CD4-positive, alpha-beta T cell treated with Interleukin-15 for 1 hour (primary cell): ENCODE results near the gene GANC.

Experiments
- DNase-seq: peaks from one replicate; pipeline ENCODE4 v3.0.0-alpha.2; 2020

Gene GANC

DNA sequence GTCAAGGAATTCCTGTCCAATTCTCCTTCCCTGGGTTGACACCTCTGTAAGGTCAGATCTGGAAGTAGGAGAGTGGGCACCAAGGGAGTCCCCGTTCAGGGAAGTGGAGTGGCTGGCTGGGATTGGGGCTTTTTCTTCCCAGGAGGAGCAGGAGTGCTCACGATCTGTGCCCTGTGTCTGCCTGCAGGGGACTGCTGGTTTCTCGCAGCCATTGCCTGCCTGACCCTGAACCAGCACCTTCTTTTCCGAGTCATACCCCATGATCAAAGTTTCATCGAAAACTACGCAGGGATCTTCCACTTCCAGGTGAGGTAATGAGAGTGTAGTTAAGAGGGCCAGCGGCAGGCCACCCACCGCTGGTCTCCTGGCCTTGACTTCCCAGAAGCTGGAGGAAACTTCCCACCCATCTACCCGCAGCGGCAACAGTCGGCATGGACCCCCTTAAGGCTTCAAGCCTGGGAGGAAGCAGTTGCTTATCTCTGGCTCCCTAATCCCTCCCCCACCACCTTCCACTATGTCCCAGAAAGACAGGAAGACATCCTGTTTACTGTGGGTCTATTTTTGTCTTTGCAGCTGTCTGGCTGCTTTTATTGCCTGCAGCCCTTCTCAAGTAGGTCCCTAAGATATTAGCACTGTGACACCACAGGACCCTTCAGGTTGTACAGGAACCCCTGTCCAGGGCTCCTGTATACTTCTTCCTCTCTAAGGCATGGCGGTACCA lies 113.1 kb downstream of the GANC start:
- no peak for DNase-seq

DNA sequence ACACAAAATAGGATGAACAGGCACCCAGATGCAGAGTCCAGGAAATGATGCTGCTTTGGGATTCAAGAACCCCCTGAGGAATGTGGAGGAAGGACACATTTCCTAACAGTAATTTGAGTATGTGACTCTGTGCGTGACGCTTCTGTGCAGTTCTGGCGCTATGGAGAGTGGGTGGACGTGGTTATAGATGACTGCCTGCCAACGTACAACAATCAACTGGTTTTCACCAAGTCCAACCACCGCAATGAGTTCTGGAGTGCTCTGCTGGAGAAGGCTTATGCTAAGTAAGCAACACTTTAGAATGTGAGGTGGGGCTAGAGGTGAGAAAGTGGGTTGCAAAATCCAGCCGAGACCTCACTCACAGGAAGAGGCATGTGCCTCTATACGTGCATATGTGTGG lies 114.6 kb downstream of the GANC start:
- no peak for DNase-seq

DNA sequence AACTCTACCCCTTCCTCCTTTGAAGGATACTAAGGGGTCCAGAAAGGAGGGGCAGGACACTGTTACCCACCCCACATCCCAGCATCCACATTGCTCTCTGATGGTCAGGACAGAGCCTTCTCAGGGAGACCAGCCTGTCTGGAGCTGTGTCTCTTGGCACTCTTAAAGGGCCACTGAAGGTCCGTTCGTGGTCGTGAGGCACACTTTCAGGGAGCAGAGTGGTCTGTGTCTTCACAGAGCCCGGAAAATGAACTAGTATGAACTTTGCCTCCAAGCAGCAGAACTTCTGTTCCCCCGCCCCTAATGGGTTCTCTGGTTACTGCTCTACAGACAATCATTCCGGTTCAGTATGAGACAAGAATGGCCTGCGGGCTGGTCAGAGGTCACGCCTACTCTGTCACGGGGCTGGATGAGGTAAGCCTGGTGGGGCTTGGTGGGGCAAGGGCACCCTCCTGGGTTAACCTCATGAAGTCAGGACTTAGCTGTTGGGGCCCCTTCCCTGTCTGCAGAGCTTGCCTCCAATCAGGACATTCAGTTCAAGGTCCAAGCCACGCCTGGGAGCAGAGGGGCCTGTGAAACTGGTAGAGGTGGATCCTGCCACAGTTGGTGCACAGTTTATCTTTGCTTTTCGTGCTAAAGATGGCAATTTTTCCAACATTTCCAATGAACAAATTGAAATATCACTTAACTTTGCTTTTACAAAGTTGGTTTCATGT lies 119.5 kb downstream of the GANC start:
- no peak for DNase-seq

DNA sequence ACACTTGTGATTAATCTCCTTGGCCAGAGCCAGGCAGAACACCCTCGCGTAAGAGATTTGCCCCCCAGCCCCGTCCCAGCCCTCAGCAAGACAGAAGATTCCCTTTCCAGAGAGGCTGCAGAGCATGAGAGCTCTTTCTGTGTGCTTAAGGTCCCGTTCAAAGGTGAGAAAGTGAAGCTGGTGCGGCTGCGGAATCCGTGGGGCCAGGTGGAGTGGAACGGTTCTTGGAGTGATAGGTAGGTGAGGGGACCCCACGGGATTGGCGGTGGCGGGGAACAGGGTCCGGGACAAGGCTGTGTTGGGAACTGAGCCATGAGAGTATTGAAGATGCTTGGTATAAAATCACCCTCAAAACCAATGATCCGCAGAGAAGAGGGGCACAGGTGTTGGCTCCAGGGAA lies 121.1 kb downstream of the GANC start:
- DNase-seq = no peak

DNA sequence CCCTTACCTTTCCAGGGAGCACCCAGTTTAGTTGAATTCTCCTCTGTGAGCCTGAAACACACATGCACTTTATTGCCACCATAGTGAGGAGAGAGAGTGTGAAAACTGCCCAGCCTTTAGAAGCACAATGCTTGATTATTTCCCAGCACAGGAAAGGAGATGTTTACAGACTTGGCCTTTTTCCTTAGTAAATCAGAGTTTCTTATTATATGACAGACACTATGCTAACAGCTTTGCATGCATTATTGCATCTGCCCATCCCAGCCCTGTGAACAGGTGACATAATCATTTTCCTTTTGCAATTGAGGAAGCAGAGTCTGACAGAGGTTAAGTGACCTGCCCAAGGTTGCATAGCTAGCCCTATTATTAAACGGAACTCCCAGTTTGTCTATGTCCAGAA lies 122.8 kb downstream of the GANC start:
- no peak for DNase-seq

DNA sequence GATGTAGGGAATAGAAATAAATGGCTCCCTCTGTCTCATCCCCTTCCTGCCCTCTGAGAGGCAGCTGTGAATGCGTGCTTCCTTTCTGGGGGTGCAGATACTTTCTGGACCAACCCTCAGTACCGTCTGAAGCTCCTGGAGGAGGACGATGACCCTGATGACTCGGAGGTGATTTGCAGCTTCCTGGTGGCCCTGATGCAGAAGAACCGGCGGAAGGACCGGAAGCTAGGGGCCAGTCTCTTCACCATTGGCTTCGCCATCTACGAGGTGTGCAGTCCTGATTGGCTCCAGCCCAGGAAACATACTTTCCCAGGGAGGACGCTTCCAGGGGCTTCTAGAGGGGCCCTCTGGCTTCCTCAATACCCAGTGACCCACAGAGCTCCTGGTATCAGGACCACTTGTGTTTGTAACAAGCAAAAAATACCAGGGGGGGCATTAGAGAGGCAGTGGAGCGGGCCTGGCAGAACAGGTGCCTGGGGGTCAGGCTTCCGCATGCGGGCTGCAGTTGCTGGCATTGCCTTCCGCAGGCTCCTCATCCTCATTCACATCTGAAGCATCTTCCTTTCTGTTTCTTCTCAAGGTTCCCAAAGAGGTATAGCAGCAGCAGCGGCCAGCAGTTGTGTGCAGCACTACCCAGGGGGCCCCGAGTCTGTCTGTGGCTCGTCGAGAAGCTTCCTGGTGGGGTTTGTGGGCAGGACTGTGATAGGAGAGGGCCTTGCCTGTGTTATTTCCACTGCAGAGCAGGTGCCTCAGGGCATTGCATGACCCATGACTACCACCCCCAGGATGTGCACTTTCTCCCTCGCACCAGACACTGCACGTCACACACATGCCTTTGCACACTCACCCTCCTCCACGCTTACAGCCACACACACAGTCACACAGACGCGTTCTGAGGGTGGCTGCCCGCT lies 128.8 kb downstream of the GANC start:
- no peak for DNase-seq

DNA sequence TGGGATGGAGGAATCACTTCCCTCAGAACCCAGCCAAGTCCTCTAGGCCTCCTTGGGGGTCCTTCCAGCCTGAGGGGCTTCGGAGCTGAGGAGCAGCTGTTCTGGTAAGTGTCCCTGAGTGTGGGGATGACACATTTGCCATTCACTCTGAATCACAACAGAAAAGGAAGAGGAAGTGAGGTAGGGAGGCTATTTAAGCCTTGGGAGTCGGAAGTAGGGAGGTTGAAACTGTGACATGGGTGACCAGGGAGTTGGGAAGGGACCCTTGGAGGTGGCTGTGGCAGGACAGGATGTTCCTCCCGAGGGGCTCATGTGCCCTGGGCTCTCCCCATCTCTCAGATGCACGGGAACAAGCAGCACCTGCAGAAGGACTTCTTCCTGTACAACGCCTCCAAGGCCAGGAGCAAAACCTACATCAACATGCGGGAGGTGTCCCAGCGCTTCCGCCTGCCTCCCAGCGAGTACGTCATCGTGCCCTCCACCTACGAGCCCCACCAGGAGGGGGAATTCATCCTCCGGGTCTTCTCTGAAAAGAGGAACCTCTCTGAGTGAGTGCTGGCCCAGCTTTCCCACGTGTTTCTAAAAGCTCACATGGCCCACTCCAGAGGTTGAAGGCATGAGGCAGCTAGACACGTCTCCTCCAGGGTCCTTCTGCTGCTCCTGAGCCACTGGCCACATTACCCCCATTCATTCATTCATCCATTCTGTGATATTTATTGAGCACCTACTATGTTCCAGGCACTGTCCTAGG lies 129.6 kb downstream of the GANC start:
- no peak for DNase-seq

DNA sequence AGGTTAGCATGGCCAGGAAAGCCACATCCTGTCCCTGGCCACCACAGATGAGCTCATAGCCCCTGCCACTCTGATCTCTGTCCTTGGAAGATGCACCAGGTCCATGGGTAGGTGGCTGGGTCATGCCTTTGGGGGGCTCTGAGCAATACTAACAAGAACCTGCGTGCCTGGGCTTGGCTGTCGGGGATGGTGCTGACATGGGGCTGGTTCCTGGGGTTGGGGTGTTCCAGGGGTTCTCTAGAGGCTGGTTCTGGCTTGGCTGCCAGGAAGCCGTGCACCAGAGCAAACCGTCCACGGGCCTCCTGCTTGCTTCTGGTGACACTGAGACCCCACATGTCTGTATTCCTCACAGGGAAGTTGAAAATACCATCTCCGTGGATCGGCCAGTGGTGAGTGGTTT lies 130.4 kb downstream of the GANC start:
- no peak for DNase-seq

DNA sequence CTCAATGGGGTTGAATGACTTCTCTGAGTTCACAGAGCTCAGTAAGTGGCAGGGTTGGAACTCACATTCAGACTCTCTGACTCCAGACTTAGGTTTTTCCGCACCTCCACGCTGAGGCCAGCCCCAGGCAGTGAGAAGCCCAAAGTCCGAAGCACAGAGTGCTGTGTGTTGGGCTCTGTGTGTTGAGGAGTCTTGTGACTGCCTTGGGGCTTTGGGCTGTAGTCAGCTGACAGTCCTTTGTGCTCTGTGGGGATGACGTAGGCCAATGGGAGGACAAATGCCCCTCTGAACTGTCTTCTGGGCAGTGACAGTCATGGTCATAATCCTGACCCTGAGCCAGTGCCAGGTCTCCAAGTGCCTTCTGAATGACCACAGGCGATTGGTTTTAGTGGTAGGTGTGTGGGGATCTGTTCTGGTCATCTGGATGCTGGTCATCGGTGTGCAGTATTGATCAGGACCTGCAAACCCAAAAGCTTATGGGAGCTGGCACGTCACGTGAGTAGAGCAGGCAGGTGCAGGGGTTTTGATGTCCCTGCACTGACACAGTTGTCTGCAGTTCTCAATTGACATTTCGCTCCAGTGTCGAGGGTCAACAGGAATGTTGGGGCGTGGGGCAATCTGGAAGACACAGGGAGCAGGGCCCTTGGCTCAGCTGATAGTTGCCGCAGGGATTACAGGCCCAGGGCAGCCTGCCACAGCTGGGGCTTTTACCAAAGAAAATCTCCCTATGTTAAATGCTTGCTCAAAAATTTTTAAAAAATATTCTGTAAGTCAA lies 131.6 kb downstream of the GANC start:
- DNase-seq = no peak

DNA sequence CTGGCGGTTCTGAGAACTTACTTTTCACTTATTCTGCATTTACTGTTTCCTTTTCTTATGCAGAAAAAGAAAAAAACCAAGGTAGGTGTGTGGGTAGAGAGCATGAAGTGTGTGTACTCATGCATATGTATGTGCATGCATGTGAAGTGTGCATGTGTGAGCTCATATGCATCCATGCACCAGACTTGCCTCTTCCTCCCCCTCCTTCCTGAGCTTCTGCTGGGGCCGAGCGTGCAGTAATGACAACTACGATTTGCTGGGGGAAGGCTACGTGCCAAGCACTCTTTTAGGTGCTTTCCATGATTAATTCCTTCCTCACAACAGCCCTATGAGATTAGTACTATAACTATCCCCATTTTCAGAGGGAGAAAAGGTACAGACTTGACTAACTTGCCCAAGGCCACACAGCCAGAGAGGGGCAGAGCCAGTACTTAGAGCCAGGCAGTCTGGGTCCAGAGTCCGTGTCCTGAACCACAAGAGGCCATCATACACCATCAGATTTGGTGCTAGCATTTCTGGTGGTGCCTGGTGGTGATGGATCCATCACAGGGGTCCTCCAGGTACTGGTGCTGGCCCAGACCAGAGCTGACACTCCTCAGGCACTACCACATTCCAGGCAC lies 133.0 kb downstream of the GANC start:
- DNase-seq = no peak
